Prostate gland (tissue), 2 donors: ENCODE data around the gene RBM22. TPM values are rescaled to one million over a fixed set of nuclear protein-coding genes. Genes with fewer than 3 reads are reported as not detected.

ENCODE experiments used
- DNase-seq: peaks from one replicate; pipeline ENCODE4 v3.0.0-alpha.2; 2019; ENCODE audit warnings: low spot score
- H3K27ac ChIP-seq, 2 donors: fragments of 200-600 bp; sonication (generic); 2 replicates each; pipeline ENCODE4 v1.5.1; 2017 to 2019
- H3K27me3 ChIP-seq: fragments of 200-600 bp; sonication (generic); replicated peaks from 2 replicates; pipeline ENCODE4 v1.5.1; 2019; ENCODE audit not compliant: insufficient read depth
- H3K36me3 ChIP-seq, 2 donors: fragments of 200-600 bp; sonication (generic); 1 replicate in 1 of 2; 2 replicates in 1 of 2; pipeline versions ENCODE4 v1.5.1 to v1.8.1; 2017 to 2019
- H3K4me1 ChIP-seq: fragments of 200-600 bp; sonication (generic); replicated peaks from 2 replicates; pipeline ENCODE4 v1.5.1; 2019
- H3K4me3 ChIP-seq, 2 donors: fragments of 200-600 bp; sonication (generic); 2 replicates each; pipeline ENCODE4 v1.5.1; 2017 to 2019
- H3K9me3 ChIP-seq: fragments of 200-600 bp; sonication (generic); 2 replicates; pipeline ENCODE4 v1.5.1; 2017
- CTCF ChIP-seq, 4 experiments: fragments of 200-600 bp in 2 of 4; fragments of 450-650 bp in 2 of 4; sonication (generic) in 2 of 4; IDR thresholded peaks; 1 replicate in 3 of 4; 2 replicates in 1 of 4; pipeline ENCODE4 v1.5.1; 2016 to 2019; ENCODE audit warnings: antibody characterized with exemption in 4 of 4, mild to moderate bottlenecking in 2 of 4, moderate library complexity in 2 of 4
- POLR2A ChIP-seq: fragments of 450-650 bp; IDR thresholded peaks from one replicate; pipeline ENCODE4 v1.6.1; 2016; ENCODE audit warnings: antibody characterized with exemption, mild to moderate bottlenecking
- POLR2AphosphoS5 ChIP-seq: sonication (generic); formaldehyde crosslinking; IDR thresholded peaks from one replicate; pipeline ENCODE4 v1.6.1; 2017; ENCODE audit warnings: antibody characterized with exemption
- WGBS: methylation state at CpG from one replicate; pipeline ENCODE4 v1.1.5; 2018; 5-methylcytosine and 5-hydroxymethylcytosine counted together
- intact Hi-C: fragments of 100-400 bp; cut with DNase I; formaldehyde crosslinking; loops from one replicate; pipeline ENCODE4 v1.14.2; 2022
- total RNA-seq, 2 donors: library from RNA; depleted of rRNA; stranded (reverse); fragments of >200 nt; gene quantifications; one replicate each; pipeline ENCODE4 v1.1.0, GENCODE V29; 2016

RBM22 gene
- total RNA-seq, 2 donors from 2014 or later: 33.6 to 40.3 TPM

GRCh38 chr5:150706776-150707390 lies 6.0 kb upstream of the RBM22 start:
- no peaks in the 10 kb centered on the region for H3K36me3 ChIP-seq
- 59% methylated on average over 4 of the region's 4 CpGs for WGBS
- H3K4me1 ChIP-seq: no peaks in the 10 kb centered on the region
- no peaks in the 10 kb centered on the region for H3K9me3 ChIP-seq
- no peak for DNase-seq
- H3K27ac ChIP-seq: no peak overlapping the region
- no peaks in the 10 kb centered on the region for H3K27me3 ChIP-seq
- no peak for TF ChIP-seq POLR2A
- no peak for TF ChIP-seq POLR2AphosphoS5
- no peak for TF ChIP-seq CTCF (IDR thresholded peaks at IDR 0.05)
- intact Hi-C loops: no loop called here
- H3K4me3 ChIP-seq: no peak overlapping the region

GRCh38 chr5:150703762-150704161 lies 2.9 kb upstream of the RBM22 start:
- Histone ChIP-seq H3K27ac (no peak overlapping the region), H3K36me3 (no peaks in the 10 kb centered on the region), H3K9me3 (no peaks in the 10 kb centered on the region), H3K4me3 (no peak overlapping the region), H3K4me1 (peaks cover 2% of the 10 kb centered on the region), H3K27me3 (no peaks in the 10 kb centered on the region)
- TF ChIP-seq POLR2AphosphoS5: no peak
- TF ChIP-seq CTCF (IDR thresholded peaks at IDR 0.05): no peak
- TF ChIP-seq POLR2A: no peak
- WGBS: 83% methylated on average over 3 of the region's 3 CpGs
- no peak for DNase-seq
- intact Hi-C loops: loop anchor here (5.0 kb wide), 1 partner anchor 141 kb away; no protein-coding TSS in a partner anchor

DNA sequence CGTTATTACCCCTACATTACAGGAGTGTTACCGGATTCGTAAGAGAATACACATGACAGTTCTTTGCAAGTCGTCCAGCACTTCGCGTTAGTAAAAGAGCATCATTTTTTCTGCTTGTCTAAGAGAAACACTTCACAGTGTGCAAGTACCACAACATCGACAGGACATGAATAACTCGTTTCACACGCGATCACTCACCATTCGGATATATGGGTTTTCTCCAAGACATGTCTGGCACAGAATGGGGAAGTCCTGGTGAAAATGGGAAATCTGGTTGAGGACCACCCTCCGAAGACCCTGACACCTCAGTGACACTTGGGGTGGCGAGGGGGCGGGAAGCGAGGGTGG lies 642 bp downstream of the RBM22 start:
- H3K27ac ChIP-seq: peak overlapping the region; percentile 96 to 97
- intact Hi-C loops: loop anchor here (2.0 to 5.0 kb wide), 2 partner anchors 79 to 138 kb away; partner anchors contain the start of gene SMIM3
- peaks cover 2% of the 10 kb centered on the region for H3K4me1 ChIP-seq
- TF ChIP-seq POLR2A (no peak), POLR2AphosphoS5 (no peak), CTCF (IDR thresholded peaks at IDR 0.05) (no peak)
- H3K36me3 ChIP-seq: peaks cover 3 to 10% of the 10 kb centered on the region in 2 donors
- WGBS: under 1% methylated on average over 15 of the region's 15 CpGs
- H3K9me3 ChIP-seq: no peaks in the 10 kb centered on the region
- H3K4me3 ChIP-seq: peak overlapping the region; percentile 96 to 97
- DNase-seq: no peak
- no peaks in the 10 kb centered on the region for H3K27me3 ChIP-seq

GRCh38 chr5:150694612-150695011 lies 6.2 kb downstream of the RBM22 start:
- Histone ChIP-seq H3K36me3 (peaks cover 21 to 40% of the 10 kb centered on the region in 2 donors), H3K27ac (no peak overlapping the region), H3K9me3 (no peaks in the 10 kb centered on the region), H3K4me3 (no peak overlapping the region), H3K4me1 (peaks cover 2% of the 10 kb centered on the region), H3K27me3 (no peaks in the 10 kb centered on the region)
- intact Hi-C loops: no loop called here
- TF ChIP-seq POLR2A: no peak
- no peak for TF ChIP-seq CTCF (IDR thresholded peaks at IDR 0.05)
- no peak for TF ChIP-seq POLR2AphosphoS5
- WGBS: 69% methylated on average over 3 of the region's 3 CpGs
- no peak for DNase-seq

GRCh38 chr5:150692276-150692675 lies 8.6 kb downstream of the RBM22 start:
- no peak for DNase-seq
- Histone ChIP-seq H3K4me3 (no peak overlapping the region), H3K9me3 (no peaks in the 10 kb centered on the region), H3K27ac (no peak overlapping the region), H3K27me3 (no peaks in the 10 kb centered on the region), H3K4me1 (no peaks in the 10 kb centered on the region), H3K36me3 (peaks cover 20 to 30% of the 10 kb centered on the region in 2 donors)
- WGBS: 77% methylated on average over 3 of the region's 3 CpGs
- intact Hi-C loops: no loop called here
- TF ChIP-seq POLR2A (no peak), POLR2AphosphoS5 (no peak), CTCF (IDR thresholded peaks at IDR 0.05) (no peak)
